GM12874 (cell line): ENCODE data around the gene FOSL2.

ENCODE experiments used
- TF ChIP-seq, protein P1 (sequence below): IDR thresholded peaks from 2 replicates; pipeline ENCODE4 v1.5.1; 2011; ENCODE audit warnings: low read depth, mild to moderate bottlenecking, control low read depth, low read length, moderate library complexity; ENCODE audit not compliant: insufficient read depth

The FOSL2 gene

DNA sequence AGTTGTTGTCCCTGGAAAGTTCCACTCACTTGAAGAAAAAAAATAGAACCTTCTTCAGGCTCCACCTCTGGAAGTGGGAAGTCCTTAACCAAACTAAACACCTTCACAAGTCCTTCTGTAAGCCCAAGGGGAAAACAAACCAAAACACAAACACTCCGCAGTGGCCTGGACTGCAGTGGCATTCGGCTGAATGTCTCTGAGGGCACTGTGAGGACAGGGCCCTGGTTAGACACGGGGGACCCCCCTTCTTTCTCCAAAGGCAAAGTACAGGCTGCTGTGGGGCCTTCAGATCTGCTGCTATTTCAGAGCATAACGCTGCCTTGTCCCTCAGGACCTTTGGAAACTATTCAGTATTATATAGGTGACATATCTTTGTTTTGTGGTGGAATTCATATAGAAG lies 28.1 kb downstream of the FOSL2 start:
- TF ChIP-seq, protein P1, sequence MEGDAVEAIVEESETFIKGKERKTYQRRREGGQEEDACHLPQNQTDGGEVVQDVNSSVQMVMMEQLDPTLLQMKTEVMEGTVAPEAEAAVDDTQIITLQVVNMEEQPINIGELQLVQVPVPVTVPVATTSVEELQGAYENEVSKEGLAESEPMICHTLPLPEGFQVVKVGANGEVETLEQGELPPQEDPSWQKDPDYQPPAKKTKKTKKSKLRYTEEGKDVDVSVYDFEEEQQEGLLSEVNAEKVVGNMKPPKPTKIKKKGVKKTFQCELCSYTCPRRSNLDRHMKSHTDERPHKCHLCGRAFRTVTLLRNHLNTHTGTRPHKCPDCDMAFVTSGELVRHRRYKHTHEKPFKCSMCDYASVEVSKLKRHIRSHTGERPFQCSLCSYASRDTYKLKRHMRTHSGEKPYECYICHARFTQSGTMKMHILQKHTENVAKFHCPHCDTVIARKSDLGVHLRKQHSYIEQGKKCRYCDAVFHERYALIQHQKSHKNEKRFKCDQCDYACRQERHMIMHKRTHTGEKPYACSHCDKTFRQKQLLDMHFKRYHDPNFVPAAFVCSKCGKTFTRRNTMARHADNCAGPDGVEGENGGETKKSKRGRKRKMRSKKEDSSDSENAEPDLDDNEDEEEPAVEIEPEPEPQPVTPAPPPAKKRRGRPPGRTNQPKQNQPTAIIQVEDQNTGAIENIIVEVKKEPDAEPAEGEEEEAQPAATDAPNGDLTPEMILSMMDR: no peak

- TF ChIP-seq, protein P1: no peak
Measured at GRCh38 chr2:28422908-28423741, 30.5 kb downstream of the FOSL2 start.

GRCh38 chr2:28423856-28424605 lies 31.4 kb downstream of the FOSL2 start:
- TF ChIP-seq, protein P1: no peak

DNA sequence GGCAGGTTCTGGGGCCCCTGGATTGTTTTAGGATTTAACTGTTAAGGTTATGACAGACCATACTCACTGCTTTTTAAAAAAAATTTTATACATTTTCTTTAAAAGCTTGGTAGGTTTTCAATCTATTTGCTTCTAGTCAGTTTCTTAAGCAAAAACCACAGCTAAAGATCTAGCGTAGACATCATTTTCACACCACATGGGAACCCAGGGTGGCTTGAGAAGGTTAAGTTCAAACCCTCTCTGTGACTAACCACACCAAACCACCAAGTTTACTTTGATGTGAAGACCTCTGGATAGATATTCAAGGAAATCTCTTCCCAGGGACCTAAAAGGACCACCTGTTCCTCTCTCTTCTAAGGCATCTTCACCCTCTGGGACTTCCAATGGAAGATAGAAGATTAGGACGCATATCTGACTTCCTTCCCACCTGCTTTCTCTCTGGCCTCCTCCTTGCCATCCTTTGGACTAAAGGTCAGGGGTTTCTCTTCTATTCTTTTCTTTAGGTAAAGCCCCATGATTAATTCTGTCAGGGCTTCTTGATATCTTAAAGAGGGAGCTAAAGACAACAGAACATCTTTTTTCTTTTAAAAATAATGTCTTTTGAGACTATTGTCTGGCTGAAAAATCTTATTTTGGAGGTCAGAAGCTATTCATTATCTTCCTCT lies 32.3 kb downstream of the FOSL2 start:
- TF ChIP-seq, protein P1: no peak

DNA sequence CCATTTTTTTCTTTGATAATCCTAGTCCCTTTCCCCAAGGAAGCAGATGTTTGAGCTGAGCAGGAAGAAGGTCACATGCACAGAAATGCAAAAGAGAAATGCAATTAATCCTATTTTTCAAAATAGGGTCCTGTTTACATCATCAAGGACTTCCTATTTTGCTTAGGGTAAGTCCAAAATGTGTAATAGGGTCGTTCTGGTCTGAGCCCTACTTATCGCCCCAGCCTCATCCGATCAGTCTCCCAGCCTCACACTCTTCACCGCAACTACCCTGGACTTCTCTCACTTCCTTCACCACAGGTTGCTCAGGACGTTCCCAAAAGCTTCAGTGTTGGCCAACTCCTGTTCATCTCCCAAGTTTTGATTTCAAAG lies 32.8 kb downstream of the FOSL2 start:
- TF ChIP-seq, protein P1: no peak

DNA sequence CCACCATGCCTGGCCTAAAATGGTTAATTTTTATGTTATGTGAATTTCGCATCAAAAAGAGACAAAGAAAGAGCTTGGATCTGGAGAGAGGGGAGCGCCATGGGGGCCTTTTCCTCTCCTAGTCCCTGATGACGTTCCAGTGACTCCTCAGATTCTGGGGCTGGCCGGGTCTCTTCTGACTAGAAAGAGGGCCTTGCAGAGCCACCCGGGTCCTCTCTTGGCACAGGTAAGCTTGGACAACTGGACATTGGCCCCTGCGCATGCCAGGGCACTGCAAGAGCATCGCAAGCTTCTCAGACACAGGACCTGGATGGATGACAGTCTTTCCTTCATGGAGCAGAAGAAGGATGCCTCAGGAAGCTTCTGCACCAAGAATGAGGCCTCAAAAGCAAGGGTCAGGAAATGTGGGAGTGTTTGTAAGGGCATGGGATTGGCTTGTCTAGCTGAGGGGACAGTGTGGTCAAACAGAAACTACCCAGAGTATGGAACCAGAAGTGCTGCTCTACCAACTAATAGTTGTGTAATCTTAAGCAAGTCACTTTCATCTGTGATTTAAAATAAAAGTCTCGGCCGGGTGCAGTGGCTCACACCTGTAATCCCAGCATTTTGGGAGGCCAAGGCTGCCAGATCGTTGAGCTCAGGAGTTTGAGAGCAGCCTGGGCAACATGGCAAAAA lies 35.2 kb downstream of the FOSL2 start:
- TF ChIP-seq, protein P1: no peak

GRCh38 chr2:28428486-28428885 lies 35.8 kb downstream of the FOSL2 start:
- TF ChIP-seq, protein P1: no peak
